Breast epithelium (tissue), 4 donors: ENCODE measurements around the gene FUT2. TPM values are rescaled to one million over a fixed set of nuclear protein-coding genes. Genes with fewer than 3 reads are reported as not detected.

ENCODE experiments used
- DNase-seq, 2 donors: peaks; one replicate each; pipeline ENCODE4 v3.0.0-alpha.2; 2019; ENCODE audit warnings: low spot score in 2 of 2
- H3K27ac ChIP-seq, 2 donors: fragments of 200-600 bp; sonication (generic) in 1 of 2; one replicate each; pipeline ENCODE4 v1.5.1; 2016 to 2019; ENCODE audit warnings: mild to moderate bottlenecking in 1 of 2
- H3K27me3 ChIP-seq, 2 donors: fragments of 200-600 bp; sonication (generic) in 1 of 2; one replicate each; pipeline versions ENCODE4 v1.5.1 to v1.6.0; 2017 to 2019; ENCODE audit warnings: control low read depth in 1 of 2, mild to moderate bottlenecking in 1 of 2
- H3K36me3 ChIP-seq: fragments of 200-600 bp; one replicate; pipeline ENCODE4 v1.5.1; 2019
- H3K4me1 ChIP-seq, 2 donors: fragments of 200-600 bp; sonication (generic); one replicate each; pipeline ENCODE4 v1.5.1; 2016 to 2019; ENCODE audit warnings: control low read depth in 1 of 2
- H3K4me3 ChIP-seq, 3 donors: fragments of 200-600 bp; sonication (generic); 1 replicate in 2 of 3; 2 replicates in 1 of 3; pipeline ENCODE4 v1.5.1; 2016 to 2019; ENCODE audit warnings: mild to moderate bottlenecking in 3 of 3, moderate library complexity in 2 of 3
- H3K9me3 ChIP-seq, 2 donors: fragments of 200-600 bp; sonication (generic) in 1 of 2; one replicate each; pipeline ENCODE4 v1.5.1; 2016 to 2019; ENCODE audit warnings: control low read depth in 1 of 2
- POLR2A ChIP-seq: fragments of 450-650 bp; IDR thresholded peaks from one replicate; pipeline ENCODE4 v1.6.1; 2016; ENCODE audit warnings: antibody characterized with exemption, mild to moderate bottlenecking, moderate library complexity
- POLR2AphosphoS5 ChIP-seq, 3 donors: sonication (generic); formaldehyde crosslinking; IDR thresholded peaks; one replicate each; pipeline ENCODE4 v1.6.1; 2017; ENCODE audit warnings: antibody characterized with exemption in 3 of 3
- intact Hi-C: fragments of 100-400 bp; cut with DNase I; formaldehyde crosslinking; loops from one replicate; pipeline ENCODE4 v1.15.1; 2023; ENCODE audit warnings: low total_unique reads
- total RNA-seq, 3 donors: library from RNA; depleted of rRNA; stranded (reverse); fragments of >200 nt; gene quantifications; one replicate each; pipeline ENCODE4 v1.1.0, GENCODE V29; 2016
- TF ChIP-seq, protein P1 (sequence below), 3 donors: fragments of 450-650 bp; IDR thresholded peaks; one replicate each; pipeline ENCODE4 v1.5.1; 2016 to 2017; ENCODE audit warnings: antibody characterized with exemption in 3 of 3, mild to moderate bottlenecking in 3 of 3, moderate library complexity in 3 of 3

FUT2 gene
- total RNA-seq, 3 donors from 2014 or later = 2.6 to 5.9 TPM; not detected in 1

DNA sequence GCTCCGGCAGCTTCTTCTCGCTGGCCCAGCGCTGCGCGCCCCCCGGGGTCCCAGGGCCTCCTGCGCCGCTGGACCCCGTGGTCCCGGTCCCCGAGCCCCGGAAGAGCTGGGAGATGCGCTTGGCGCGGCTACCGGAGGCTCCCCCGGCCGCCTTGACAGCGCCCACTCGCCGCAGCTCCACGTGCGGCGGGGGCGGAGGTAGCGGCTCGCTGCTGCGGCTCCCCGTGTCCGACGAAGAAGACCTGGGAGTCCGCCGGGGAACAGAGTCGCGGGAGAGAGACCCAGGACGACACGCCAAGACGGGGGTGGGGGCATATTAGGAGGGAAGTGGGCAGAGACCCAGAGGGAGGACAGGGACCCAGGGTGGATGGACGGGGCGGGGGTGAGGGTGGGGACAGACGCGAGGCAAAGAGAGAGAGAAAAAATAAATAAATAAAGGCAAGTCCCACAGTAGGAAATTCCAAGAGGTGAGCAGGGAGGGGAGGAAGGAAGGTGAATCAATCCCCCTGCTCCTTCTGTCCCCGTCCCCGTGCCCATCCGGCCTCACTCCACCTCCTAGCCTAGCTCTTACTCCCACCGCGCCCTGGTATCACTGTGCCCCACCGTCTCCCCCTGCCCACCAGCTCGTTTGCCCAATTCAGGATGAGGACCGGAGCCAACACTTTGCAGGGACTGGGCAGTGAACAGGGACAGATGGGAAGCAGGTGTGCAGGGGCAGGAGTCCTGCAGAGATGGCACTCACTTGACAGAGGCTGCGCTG lies 43.8 kb downstream of the FUT2 start:
- Histone ChIP-seq H3K36me3 (no peaks in the 10 kb centered on the region), H3K9me3 (no peaks in the 10 kb centered on the region), H3K27me3 (no peaks in the 10 kb centered on the region), H3K4me1 (no peaks in the 10 kb centered on the region), H3K27ac (peak overlapping the region; percentile 76), H3K4me3 (peak overlapping the region; percentile 50 to 81 (median 68))
- intact Hi-C loops = no loop called here
- TF ChIP-seq POLR2AphosphoS5 (IDR thresholded peaks at IDR 0.05) (no peak), POLR2A (no peak)
- TF ChIP-seq, protein P1, sequence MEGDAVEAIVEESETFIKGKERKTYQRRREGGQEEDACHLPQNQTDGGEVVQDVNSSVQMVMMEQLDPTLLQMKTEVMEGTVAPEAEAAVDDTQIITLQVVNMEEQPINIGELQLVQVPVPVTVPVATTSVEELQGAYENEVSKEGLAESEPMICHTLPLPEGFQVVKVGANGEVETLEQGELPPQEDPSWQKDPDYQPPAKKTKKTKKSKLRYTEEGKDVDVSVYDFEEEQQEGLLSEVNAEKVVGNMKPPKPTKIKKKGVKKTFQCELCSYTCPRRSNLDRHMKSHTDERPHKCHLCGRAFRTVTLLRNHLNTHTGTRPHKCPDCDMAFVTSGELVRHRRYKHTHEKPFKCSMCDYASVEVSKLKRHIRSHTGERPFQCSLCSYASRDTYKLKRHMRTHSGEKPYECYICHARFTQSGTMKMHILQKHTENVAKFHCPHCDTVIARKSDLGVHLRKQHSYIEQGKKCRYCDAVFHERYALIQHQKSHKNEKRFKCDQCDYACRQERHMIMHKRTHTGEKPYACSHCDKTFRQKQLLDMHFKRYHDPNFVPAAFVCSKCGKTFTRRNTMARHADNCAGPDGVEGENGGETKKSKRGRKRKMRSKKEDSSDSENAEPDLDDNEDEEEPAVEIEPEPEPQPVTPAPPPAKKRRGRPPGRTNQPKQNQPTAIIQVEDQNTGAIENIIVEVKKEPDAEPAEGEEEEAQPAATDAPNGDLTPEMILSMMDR (IDR thresholded peaks at IDR 0.05) = no peak
- DNase-seq = no peak

- no peak for DNase-seq
- no peaks in the 10 kb centered on the region for H3K4me1 ChIP-seq
- H3K36me3 ChIP-seq = no peaks in the 10 kb centered on the region
- H3K4me3 ChIP-seq = peak within 1 kb of the TSS; percentile 50 to 81 (median 68)
- peak within 1 kb of the TSS; percentile 76 for H3K27ac ChIP-seq
- intact Hi-C loops = no loop called here
- no peaks in the 10 kb centered on the region for H3K27me3 ChIP-seq
- H3K9me3 ChIP-seq = no peaks in the 10 kb centered on the region
- TF ChIP-seq POLR2AphosphoS5 (IDR thresholded peaks at IDR 0.05) (no peak), POLR2A (no peak)
- TF ChIP-seq, protein P1 (IDR thresholded peaks at IDR 0.05) = no peak
These were observed 44.6 kb downstream of the FUT2 start, which contains the start of gene RASIP1 for GRCh38 chr19:48740164-48740972. RASIP1 (minus strand) TSS chr19:48740610; CDS start chr19:48740282, 328 bp downstream.

DNA sequence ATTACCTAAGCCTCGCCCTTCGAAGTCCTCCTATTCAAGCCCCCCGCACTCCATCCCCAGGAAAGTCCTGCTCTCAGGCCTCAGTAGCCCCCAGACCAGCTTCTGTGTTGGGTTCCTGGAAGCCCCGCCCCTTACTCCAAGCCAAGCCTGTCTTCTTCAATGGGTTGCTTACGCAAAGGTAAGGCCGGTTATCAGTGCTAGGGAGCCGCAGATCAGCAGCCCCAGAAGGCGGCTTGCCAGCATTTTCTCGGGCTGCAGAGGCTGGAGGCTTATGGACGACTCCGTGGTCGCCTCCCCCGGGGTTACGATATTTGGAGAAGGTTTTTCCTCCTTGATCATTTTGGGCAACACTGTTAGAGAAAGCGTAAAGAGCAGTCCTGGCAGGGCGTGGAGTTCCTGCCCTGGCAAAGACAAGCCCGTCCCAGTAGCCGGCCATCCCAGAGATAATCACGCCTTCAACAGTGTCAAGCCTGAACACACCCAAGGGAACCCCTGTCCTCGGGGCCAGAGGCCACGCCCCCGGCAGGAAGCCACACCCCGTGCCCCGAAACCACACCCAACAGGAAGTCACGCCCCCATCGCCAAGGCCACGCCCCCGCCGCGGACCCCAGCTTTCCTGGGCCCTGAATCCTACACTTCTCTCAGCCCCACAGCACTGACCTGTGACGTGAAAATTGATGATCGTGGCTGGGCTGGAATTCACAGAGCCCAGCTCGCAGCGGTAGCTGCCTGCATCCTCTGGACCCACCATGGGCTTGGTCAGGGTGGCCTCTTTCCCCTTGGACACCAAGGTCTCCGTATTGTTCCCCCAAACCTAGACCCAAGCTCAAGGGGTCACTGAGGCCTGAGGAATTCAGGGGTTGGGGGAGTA lies 45.6 kb downstream of the FUT2 start:
- intact Hi-C loops = no loop called here
- Histone ChIP-seq H3K4me3 (peak overlapping the region in 2 of 3 donors; percentile 50 to 81), H3K9me3 (no peaks in the 10 kb centered on the region), H3K27ac (peak overlapping the region; percentile 13 to 70), H3K27me3 (no peaks in the 10 kb centered on the region), H3K4me1 (no peaks in the 10 kb centered on the region), H3K36me3 (no peaks in the 10 kb centered on the region)
- TF ChIP-seq POLR2A = no peak
- TF ChIP-seq POLR2AphosphoS5 (IDR thresholded peaks at IDR 0.05) = no peak
- TF ChIP-seq, protein P1 (IDR thresholded peaks at IDR 0.05) = no peak
- no peak for DNase-seq

GRCh38 chr19:48742096-48742495 lies 46.3 kb downstream of the FUT2 start:
- no peaks in the 10 kb centered on the region for H3K4me1 ChIP-seq
- no peaks in the 10 kb centered on the region for H3K9me3 ChIP-seq
- H3K27ac ChIP-seq = peak overlapping the region in 1 of 2 donors; percentile 70
- DNase-seq = no peak
- H3K36me3 ChIP-seq = no peaks in the 10 kb centered on the region
- TF ChIP-seq POLR2AphosphoS5 (IDR thresholded peaks at IDR 0.05) (no peak), POLR2A (no peak)
- TF ChIP-seq, protein P1 (IDR thresholded peaks at IDR 0.05) = no peak
- H3K4me3 ChIP-seq = no peak overlapping the region
- H3K27me3 ChIP-seq = no peaks in the 10 kb centered on the region
- intact Hi-C loops = no loop called here
